ENCODE data around the gene CREB3L2.

DNA sequence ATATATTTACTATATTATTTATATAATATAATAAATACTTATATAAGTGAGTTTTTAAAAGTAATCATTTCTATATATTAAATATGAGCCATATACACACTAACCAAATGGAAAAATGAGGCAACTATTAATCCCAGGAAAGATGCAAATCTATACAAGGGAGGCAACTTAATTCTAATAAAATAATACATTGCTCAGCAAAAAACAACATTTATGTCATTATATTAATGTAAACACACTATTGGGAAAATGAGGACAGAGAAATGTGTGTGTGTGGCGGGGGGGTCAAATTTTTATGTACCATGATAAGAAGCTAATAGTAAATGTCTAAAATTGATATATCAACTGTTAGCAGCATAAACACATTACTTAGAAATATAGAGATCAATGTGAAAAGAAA lies 131.8 kb downstream of the CREB3L2 start:
- TF ChIP-seq, protein P1, sequence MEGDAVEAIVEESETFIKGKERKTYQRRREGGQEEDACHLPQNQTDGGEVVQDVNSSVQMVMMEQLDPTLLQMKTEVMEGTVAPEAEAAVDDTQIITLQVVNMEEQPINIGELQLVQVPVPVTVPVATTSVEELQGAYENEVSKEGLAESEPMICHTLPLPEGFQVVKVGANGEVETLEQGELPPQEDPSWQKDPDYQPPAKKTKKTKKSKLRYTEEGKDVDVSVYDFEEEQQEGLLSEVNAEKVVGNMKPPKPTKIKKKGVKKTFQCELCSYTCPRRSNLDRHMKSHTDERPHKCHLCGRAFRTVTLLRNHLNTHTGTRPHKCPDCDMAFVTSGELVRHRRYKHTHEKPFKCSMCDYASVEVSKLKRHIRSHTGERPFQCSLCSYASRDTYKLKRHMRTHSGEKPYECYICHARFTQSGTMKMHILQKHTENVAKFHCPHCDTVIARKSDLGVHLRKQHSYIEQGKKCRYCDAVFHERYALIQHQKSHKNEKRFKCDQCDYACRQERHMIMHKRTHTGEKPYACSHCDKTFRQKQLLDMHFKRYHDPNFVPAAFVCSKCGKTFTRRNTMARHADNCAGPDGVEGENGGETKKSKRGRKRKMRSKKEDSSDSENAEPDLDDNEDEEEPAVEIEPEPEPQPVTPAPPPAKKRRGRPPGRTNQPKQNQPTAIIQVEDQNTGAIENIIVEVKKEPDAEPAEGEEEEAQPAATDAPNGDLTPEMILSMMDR (conservative IDR thresholded peaks at IDR 0.05; ENCODE audit: low read length) = no peak
- no peak for TF ChIP-seq EZH2phosphoT487 (IDR thresholded peaks at IDR 0.05; ENCODE audit: borderline replicate concordance, low read depth, low read length)

Data from OCI-LY7 (cell line).